Breast epithelium (tissue), 4 donors: ENCODE results near the gene TIGIT. TPM values are rescaled to one million over a fixed set of nuclear protein-coding genes. Genes with fewer than 3 reads are reported as not detected.

Experiments
- DNase-seq, 2 donors: peaks; one replicate each; pipeline ENCODE4 v3.0.0-alpha.2; 2019; ENCODE audit warnings: low spot score in 2 of 2
- H3K27ac ChIP-seq, 2 donors: fragments of 200-600 bp; sonication (generic) in 1 of 2; one replicate each; pipeline ENCODE4 v1.5.1; 2016 to 2019; ENCODE audit warnings: mild to moderate bottlenecking in 1 of 2
- H3K27me3 ChIP-seq, 2 donors: fragments of 200-600 bp; sonication (generic) in 1 of 2; one replicate each; pipeline versions ENCODE4 v1.5.1 to v1.6.0; 2017 to 2019; ENCODE audit warnings: control low read depth in 1 of 2, mild to moderate bottlenecking in 1 of 2
- H3K36me3 ChIP-seq: fragments of 200-600 bp; one replicate; pipeline ENCODE4 v1.5.1; 2019
- H3K4me1 ChIP-seq, 2 donors: fragments of 200-600 bp; sonication (generic); one replicate each; pipeline ENCODE4 v1.5.1; 2016 to 2019; ENCODE audit warnings: control low read depth in 1 of 2
- H3K4me3 ChIP-seq, 3 donors: fragments of 200-600 bp; sonication (generic); 1 replicate in 2 of 3; 2 replicates in 1 of 3; pipeline ENCODE4 v1.5.1; 2016 to 2019; ENCODE audit warnings: mild to moderate bottlenecking in 3 of 3, moderate library complexity in 2 of 3
- H3K9me3 ChIP-seq, 2 donors: fragments of 200-600 bp; sonication (generic) in 1 of 2; one replicate each; pipeline ENCODE4 v1.5.1; 2016 to 2019; ENCODE audit warnings: control low read depth in 1 of 2
- CTCF ChIP-seq, 3 donors: fragments of 450-650 bp; IDR thresholded peaks; one replicate each; pipeline ENCODE4 v1.5.1; 2016 to 2017; ENCODE audit warnings: antibody characterized with exemption in 3 of 3, mild to moderate bottlenecking in 3 of 3, moderate library complexity in 3 of 3
- POLR2A ChIP-seq: fragments of 450-650 bp; IDR thresholded peaks from one replicate; pipeline ENCODE4 v1.6.1; 2016; ENCODE audit warnings: antibody characterized with exemption, mild to moderate bottlenecking, moderate library complexity
- POLR2AphosphoS5 ChIP-seq, 3 donors: sonication (generic); formaldehyde crosslinking; IDR thresholded peaks; one replicate each; pipeline ENCODE4 v1.6.1; 2017; ENCODE audit warnings: antibody characterized with exemption in 3 of 3
- intact Hi-C: fragments of 100-400 bp; cut with DNase I; formaldehyde crosslinking; loops from one replicate; pipeline ENCODE4 v1.15.1; 2023; ENCODE audit warnings: low total_unique reads
- total RNA-seq, 3 donors: library from RNA; depleted of rRNA; stranded (reverse); fragments of >200 nt; gene quantifications; one replicate each; pipeline ENCODE4 v1.1.0, GENCODE V29; 2016

The TIGIT gene
- total RNA-seq, 3 donors from 2014 or later: 0.29 to 0.48 (median 0.33) TPM

GRCh38 chr3:114356525-114356924 lies 62.7 kb downstream of the TIGIT start:
- TF ChIP-seq POLR2A (no peak), POLR2AphosphoS5 (IDR thresholded peaks at IDR 0.05) (no peak), CTCF (IDR thresholded peaks at IDR 0.05) (no peak)
- H3K4me3 ChIP-seq: no peak overlapping the region
- peaks cover 0 to under 1% of the 10 kb centered on the region in 2 donors for H3K9me3 ChIP-seq
- no peaks in the 10 kb centered on the region for H3K27me3 ChIP-seq
- H3K27ac ChIP-seq: no peak overlapping the region
- H3K4me1 ChIP-seq: no peaks in the 10 kb centered on the region
- no peak for DNase-seq
- no peaks in the 10 kb centered on the region for H3K36me3 ChIP-seq
- intact Hi-C loops: no loop called here

Other genes with a start within 250 kb of the TIGIT start
- gene CCDC191, start 237.5 kb upstream of the TIGIT start, total RNA-seq: 10 to 100 TPM in 2 of 3 donors, 1 to 10 TPM in 1; 4.3 to 13.2 (median 10.8) TPM
- 10 to 100 TPM; 11.0 to 25.8 (median 15.1) TPM for gene QTRT2, start 237.3 kb upstream of the TIGIT start, total RNA-seq
- gene DRD3, start 115.0 kb upstream of the TIGIT start, total RNA-seq: not detected
- under 1 TPM in 2 of 3 donors, not detected in 1; 0.16 to 0.33 TPM for gene ZNF80, start 56.5 kb upstream of the TIGIT start, total RNA-seq